K562 (cell line): ENCODE measurements around the gene ZNF581. TPM values are rescaled to one million over a fixed set of nuclear protein-coding genes. Genes with fewer than 3 reads are reported as not detected.

ENCODE experiments used
- ATAC-seq: fragments of 200-7000 bp; cut with Tn5 transposase; 3 replicates; pipeline ENCODE4 v1.9.1; 2020; ENCODE audit warnings: moderate library complexity
- BruUV-seq: library from RNA; stranded (reverse); fragments of 400-500 nt; replicated peaks from 2 replicates; lab custom pipeline; 2021; lab: Mats Ljungman, UMichigan
- CTCF ChIA-PET: fragments of 300-600 bp; formaldehyde crosslinking; extraction: SDS; loops from one replicate; lab custom pipeline; 2021; ENCODE audit warnings: low intra/inter-chr PET ratio; lab: Yijun Ruan, JAX
- POLR2A ChIA-PET: fragments of 300-600, 350-650 bp; sonication (Branson Sonifier 250); formaldehyde crosslinking; extraction: SDS; loops from one replicate; lab custom pipeline; 2021; ENCODE audit warnings: antibody characterized with exemption, inconsistent platforms; lab: Yijun Ruan, JAX
- DNase-seq, 4 experiments: peaks; one replicate each; pipeline versions ENCODE4 v3.0.0 to v3.0.0-alpha.2; 2011 to 2018; ENCODE audit warnings: low spot score in 3 of 4, mixed read lengths in 3 of 4; ENCODE audit errors: extremely low read depth in 1 of 4
- FAIRE-seq: peaks from 2 replicates; lab custom pipeline; 2011; peaks lifted over from hg19 to GRCh38; lab: Jason Lieb, UNC
- H2AFZ ChIP-seq: 2 replicates; pipeline ENCODE4 v1.6.0; 2011; ENCODE audit warnings: low read depth, low read length, control low read depth, inconsistent platforms
- H3K27ac ChIP-seq: fragments of 200-600 bp; 3 replicates; pipeline ENCODE4 v1.8.0; 2011; ENCODE audit warnings: low read depth, mild to moderate bottlenecking, control low read depth, inconsistent platforms, low read length, moderate library complexity, mixed read lengths; ENCODE audit errors: extremely low read depth
- H3K27me3 ChIP-seq, 2 experiments: fragments of 300-600 bp in 1 of 2; 2 replicates in 1 of 2; 3 replicates in 1 of 2; pipeline versions ENCODE4 v1.6.0 to v1.8.0; 2011; ENCODE audit warnings: inconsistent platforms in 2 of 2, low read length in 2 of 2, mild to moderate bottlenecking in 1 of 2, mixed read lengths in 1 of 2, moderate library complexity in 1 of 2; ENCODE audit not compliant: control insufficient read depth in 2 of 2, insufficient read depth in 2 of 2
- H3K36me3 ChIP-seq: fragments of 300-600 bp; 3 replicates; pipeline ENCODE4 v1.8.0; 2011; ENCODE audit warnings: mild to moderate bottlenecking, low read length, inconsistent platforms; ENCODE audit not compliant: control insufficient read depth, insufficient read depth
- H3K4me1 ChIP-seq, 2 experiments: fragments of 200-600 bp in 1 of 2; replicated peaks in 1 of 2; 2 replicates in 1 of 2; 3 replicates in 1 of 2; pipeline versions ENCODE4 v1.5.1 to v1.8.0; 2011; ENCODE audit warnings: inconsistent platforms in 2 of 2, low read length in 2 of 2, mild to moderate bottlenecking in 1 of 2, mixed read lengths in 1 of 2, moderate library complexity in 1 of 2; ENCODE audit not compliant: control insufficient read depth in 2 of 2, insufficient read depth in 2 of 2
- H3K4me2 ChIP-seq: 2 replicates; pipeline ENCODE4 v1.6.1; 2011; ENCODE audit warnings: low read length, control low read depth, inconsistent platforms, mixed read lengths; ENCODE audit not compliant: insufficient read depth
- H3K4me3 ChIP-seq: fragments of 200-600 bp; sonication (generic), shearing (Covaris generic); 2 replicates; pipeline ENCODE4 v1.5.1; 2016; ENCODE audit warnings: control low read depth, inconsistent platforms
- H3K79me2 ChIP-seq: fragments of 200-600 bp; 3 replicates; pipeline ENCODE4 v1.8.0; 2011; ENCODE audit warnings: low read length, inconsistent platforms; ENCODE audit not compliant: control insufficient read depth, insufficient read depth
- H3K9ac ChIP-seq, 2 experiments: 2 replicates each; pipeline versions ENCODE4 v1.6.0 to v1.6.1; 2011; ENCODE audit warnings: low read depth in 2 of 2, low read length in 2 of 2, control low read depth in 1 of 2, inconsistent platforms in 1 of 2, mild to moderate bottlenecking in 1 of 2, mixed read lengths in 1 of 2; ENCODE audit not compliant: insufficient read depth in 1 of 2
- H3K9me1 ChIP-seq: one replicate; pipeline ENCODE4 v1.6.0; 2011; ENCODE audit warnings: inconsistent platforms, mild to moderate bottlenecking, low read length, moderate library complexity; ENCODE audit not compliant: control insufficient read depth, insufficient read depth
- H3K9me3 ChIP-seq: replicated peaks from 2 replicates; pipeline ENCODE4 v1.5.1; 2011; ENCODE audit warnings: low read depth, low read length, inconsistent platforms; ENCODE audit not compliant: control insufficient read depth, insufficient read depth
- H4K20me1 ChIP-seq: replicated peaks from 2 replicates; pipeline ENCODE4 v1.6.1; 2011; ENCODE audit warnings: low read length, inconsistent platforms, mixed read lengths; ENCODE audit not compliant: control insufficient read depth, insufficient read depth
- ARID1B ChIP-seq: fragments of 450-650 bp; IDR thresholded peaks from 2 replicates; pipeline ENCODE4 v1.6.1; 2016; ENCODE audit warnings: antibody characterized with exemption, mild to moderate bottlenecking, inconsistent platforms
- CBFA2T3 ChIP-seq: fragments of 450-650 bp; IDR thresholded peaks from 2 replicates; pipeline ENCODE4 v1.6.1; 2017
- CEBPZ ChIP-seq: fragments of 150-350 bp; IDR thresholded peaks from 2 replicates; pipeline ENCODE4 v1.6.1; 2014; ENCODE audit warnings: low read depth, mild to moderate bottlenecking, low read length, borderline replicate concordance
- CHD4 ChIP-seq: fragments of 200-600 bp; sonication (generic); IDR thresholded peaks from 3 replicates; pipeline ENCODE4 v1.6.1; 2012; ENCODE audit warnings: low read depth, mild to moderate bottlenecking, mixed read lengths, low read length, inconsistent platforms; ENCODE audit not compliant: insufficient read depth, insufficient replicate concordance, poor library complexity, severe bottlenecking
- CTBP1 ChIP-seq: fragments of 450-650 bp; IDR thresholded peaks from 2 replicates; pipeline ENCODE4 v1.6.1; 2016; ENCODE audit warnings: borderline replicate concordance
- DPF2 ChIP-seq: fragments of 450-650 bp; IDR thresholded peaks from 2 replicates; pipeline ENCODE4 v1.6.1; 2016
- GMEB1 ChIP-seq: fragments of 250-450 bp; sonication (Bioruptor Pico); IDR thresholded peaks from 2 replicates; pipeline ENCODE4 v1.4.0; 2020; ENCODE audit warnings: mild to moderate bottlenecking
- HCFC1 ChIP-seq: IDR thresholded peaks from 2 replicates; pipeline ENCODE4 v1.6.1; 2012; ENCODE audit warnings: low read depth, low read length, improper control_type of control experiment
- MAFK ChIP-seq: IDR thresholded peaks from 2 replicates; pipeline ENCODE4 v1.6.1; 2011; ENCODE audit warnings: low read length, improper control_type of control experiment
- MXD1 ChIP-seq: fragments of 250-450 bp; sonication (Bioruptor Pico); IDR thresholded peaks from 2 replicates; pipeline ENCODE4 v1.8.0; 2021; ENCODE audit warnings: borderline replicate concordance, mild to moderate bottlenecking, moderate library complexity; ENCODE audit not compliant: poor library complexity, severe bottlenecking
- NFXL1 ChIP-seq: fragments of 450-650 bp; formaldehyde crosslinking; IDR thresholded peaks from 2 replicates; pipeline ENCODE4 v1.4.0; 2021; ENCODE audit warnings: mild to moderate bottlenecking
- NR2C1 ChIP-seq, 2 experiments: fragments of 450-650 bp; IDR thresholded peaks; 2 replicates each; pipeline ENCODE4 v1.6.1; 2017; ENCODE audit warnings: mild to moderate bottlenecking in 2 of 2, antibody characterized with exemption in 1 of 2, inconsistent platforms in 1 of 2, missing compliant biosample characterization in 1 of 2, missing genetic modification characterization in 1 of 2
- POLR3G ChIP-seq: IDR thresholded peaks from 2 replicates; pipeline ENCODE4 v1.6.1; 2011; ENCODE audit not compliant: insufficient read length, insufficient replicate concordance; ENCODE audit errors: extremely low read depth
- SP1 ChIP-seq: sonication (generic); formaldehyde crosslinking; IDR thresholded peaks from 2 replicates; pipeline ENCODE4 v1.8.1; 2022; ENCODE audit warnings: mild to moderate bottlenecking, missing genetic modification reagents
- ZBTB8A ChIP-seq: fragments of 450-650 bp; IDR thresholded peaks from 2 replicates; pipeline ENCODE4 v1.6.1; 2018; ENCODE audit warnings: mild to moderate bottlenecking, moderate library complexity; ENCODE audit not compliant: partially characterized antibody
- ZNF696 ChIP-seq: fragments of 250-450 bp; sonication (Bioruptor Pico); conservative IDR thresholded peaks from 2 replicates; pipeline ENCODE4 v1.4.0; 2020; ENCODE audit warnings: mild to moderate bottlenecking, moderate library complexity
- ZNF785 ChIP-seq: fragments of 250-450 bp; sonication (Bioruptor Pico); IDR thresholded peaks from 2 replicates; pipeline ENCODE4 v1.4.0; 2020; ENCODE audit warnings: mild to moderate bottlenecking
- WGBS: fragments of 100-300 bp; shearing (Covaris generic); methylation state at CpG from one replicate; pipeline ENCODE4 v1.1.6; 2016; ENCODE audit warnings: low coverage, mixed read lengths; ENCODE audit not compliant: insufficient coverage; ENCODE audit errors: missing lambda C conversion rate; 5-methylcytosine and 5-hydroxymethylcytosine counted together
- in situ Hi-C: fragments of 300-500 bp; cut with MboI; formaldehyde crosslinking; loops from 4 replicates; pipeline ENCODE4 v1.15.0; 2018; ENCODE audit warnings: inconsistent platforms, mixed read lengths
- intact Hi-C: fragments of 100-400 bp; cut with micrococcal nuclease; formaldehyde crosslinking; loops from 2 replicates; pipeline ENCODE4 v1.14.2; 2022
- polyA plus RNA-seq, 8 experiments: library from polyadenylated mRNA; depleted of rRNA in 4 of 8; stranded (reverse) in 5 of 8; unstranded in 3 of 8; fragments of >200 nt; fragmentation: Nextera tagmentation in 2 of 8; fragmentation: Illumina TruSeq in 1 of 8; extraction: Ambion mirVana in 2 of 8; extraction: Trizol in 1 of 8; gene quantifications; 2 replicates each; pipeline versions ENCODE4 v1.2.1 to v1.2.3, GENCODE V29; 2011 to 2014; ENCODE audit warnings: inconsistent platforms in 1 of 8, missing spikeins in 1 of 8
- total RNA-seq, 7 experiments: library from RNA; depleted of rRNA in 6 of 7; stranded (reverse); fragments of >200 nt in 6 of 7; fragmentation: Illumina TruSeq in 2 of 7; extraction: Trizol in 2 of 7; gene quantifications; 2 replicates each; pipeline versions ENCODE4 v1.2.1 to v1.2.3, GENCODE V29; 2011 to 2021; ENCODE audit warnings: low replicate concordance in 1 of 7
- TF ChIP-seq, protein P1 (sequence below): fragments of 450-650 bp; formaldehyde crosslinking; IDR thresholded peaks from 2 replicates; pipeline ENCODE4 v1.4.0; 2022; ENCODE audit warnings: missing genetic modification characterization

Gene ZNF581
- total and polyA plus RNA-seq, 9 of the 15 experiments (the other 6 are each of a cell fraction or from before 2014, with no cell fraction given), result 2.4 to 39.4 (median 15.4) TPM

DNA sequence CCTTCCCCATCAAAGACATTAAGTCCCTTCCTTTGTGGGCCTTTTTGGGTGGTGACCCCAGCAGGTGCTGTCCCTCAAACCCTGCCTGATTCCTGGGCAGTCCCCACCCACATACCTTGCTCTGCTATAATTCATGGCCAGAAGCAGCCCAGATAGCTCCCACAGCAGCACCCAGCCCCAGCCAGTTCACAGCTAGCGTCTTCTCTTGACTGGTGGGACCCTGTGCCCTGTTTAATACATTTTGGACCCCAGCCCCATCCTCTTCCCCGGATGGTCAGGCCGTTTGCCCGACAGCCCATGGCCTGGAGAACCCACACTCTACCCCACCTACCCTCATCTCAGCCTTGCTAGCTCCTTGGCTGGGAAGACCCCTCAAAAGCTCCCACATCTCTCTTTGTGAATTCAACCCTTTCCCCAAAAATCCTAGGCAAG is 6.7 kb downstream of the ZNF581 start:
- ATAC-seq, result no peak
- Histone ChIP-seq H3K4me2 (no peak overlapping the region), H3K79me2 (peaks cover 40% of the 10 kb centered on the region), H3K9ac (no peak overlapping the region), H4K20me1 (no peaks in the 10 kb centered on the region), H3K9me3 (no peaks in the 10 kb centered on the region), H3K27ac (no peak overlapping the region), H3K9me1 (no peaks in the 10 kb centered on the region), H2AFZ (no peak overlapping the region), H3K4me3 (no peak overlapping the region), H3K36me3 (peaks cover 39% of the 10 kb centered on the region; the same call in 2 of the 3 replicates), H3K4me1 (peaks cover 16 to 74% of the 10 kb centered on the region in 2 experiments; a peak in 4 of 5 replicates), H3K27me3 (no peaks in the 10 kb centered on the region)
- intact Hi-C loops, result no loop called here
- ChIA-PET CTCF (no interaction called here), POLR2A (no interaction called here)
- in situ Hi-C loops, result no loop called here
- FAIRE-seq, result no peak
- 96% methylated on average over 4 of the region's 4 CpGs for WGBS
- no peak for DNase-seq
- no TSS peak for BruUV-seq
- TF ChIP-seq DPF2, result no peak
- no peak for TF ChIP-seq POLR3G
- TF ChIP-seq, protein P1, sequence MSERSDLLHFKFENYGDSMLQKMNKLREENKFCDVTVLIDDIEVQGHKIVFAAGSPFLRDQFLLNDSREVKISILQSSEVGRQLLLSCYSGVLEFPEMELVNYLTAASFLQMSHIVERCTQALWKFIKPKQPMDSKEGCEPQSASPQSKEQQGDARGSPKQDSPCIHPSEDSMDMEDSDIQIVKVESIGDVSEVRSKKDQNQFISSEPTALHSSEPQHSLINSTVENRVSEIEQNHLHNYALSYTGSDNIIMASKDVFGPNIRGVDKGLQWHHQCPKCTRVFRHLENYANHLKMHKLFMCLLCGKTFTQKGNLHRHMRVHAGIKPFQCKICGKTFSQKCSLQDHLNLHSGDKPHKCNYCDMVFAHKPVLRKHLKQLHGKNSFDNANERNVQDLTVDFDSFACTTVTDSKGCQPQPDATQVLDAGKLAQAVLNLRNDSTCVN, result no peak
- TF ChIP-seq CEBPZ, result no peak
- no peak for TF ChIP-seq MXD1 (CRISPR knock-in tag)
- TF ChIP-seq ARID1B, result no peak
- TF ChIP-seq GMEB1 (CRISPR knock-in tag), result no peak
- no peak for TF ChIP-seq CBFA2T3
- TF ChIP-seq ZNF696 (CRISPR knock-in tag), result no peak
- TF ChIP-seq NFXL1 (CRISPR knock-in tag), result no peak
- TF ChIP-seq NR2C1 (IDR thresholded peaks at IDR 0.05), result no peak
- no peak for TF ChIP-seq NR2C1 (tag; IDR thresholded peaks at IDR 0.05)
- no peak for TF ChIP-seq MAFK
- TF ChIP-seq CTBP1, result no peak
- no peak for TF ChIP-seq CHD4
- no peak for TF ChIP-seq ZBTB8A
- TF ChIP-seq ZNF785 (CRISPR knock-in tag), result no peak
- TF ChIP-seq SP1 (CRISPR knock-in tag), result no peak
- TF ChIP-seq HCFC1, result no peak
